Esophagus muscularis mucosa (tissue), 4 donors: ENCODE measurements around the gene CDH4. TPM values are rescaled to one million over a fixed set of nuclear protein-coding genes. Genes with fewer than 3 reads are reported as not detected.

Experiments used
- DNase-seq: peaks from one replicate; pipeline ENCODE4 v3.0.0-alpha.2; 2017; ENCODE audit errors: extremely low spot score
- H3K27ac ChIP-seq, 4 donors: fragments of 200-600 bp; sonication (generic); replicated peaks in 1 of 4; 1 replicate in 3 of 4; 2 replicates in 1 of 4; pipeline ENCODE4 v1.5.1; 2016 to 2019; ENCODE audit warnings: mild to moderate bottlenecking in 1 of 4
- H3K27me3 ChIP-seq, 4 donors: fragments of 200-600 bp; sonication (generic); one replicate each; pipeline versions ENCODE4 v1.5.1 to v1.6.0; 2016 to 2019
- H3K36me3 ChIP-seq, 4 donors: fragments of 200-600 bp; sonication (generic); one replicate each; pipeline ENCODE4 v1.5.1; 2016 to 2019
- H3K4me1 ChIP-seq, 4 donors: fragments of 200-600 bp; sonication (generic); one replicate each; pipeline ENCODE4 v1.5.1; 2016 to 2019
- H3K4me3 ChIP-seq, 4 donors: fragments of 200-600 bp; sonication (generic); 1 replicate in 2 of 4; 2 replicates in 2 of 4; pipeline ENCODE4 v1.5.1; 2016 to 2019; ENCODE audit warnings: mild to moderate bottlenecking in 4 of 4, moderate library complexity in 1 of 4
- H3K9me3 ChIP-seq, 4 donors: fragments of 200-600 bp; sonication (generic); 1 replicate in 3 of 4; 2 replicates in 1 of 4; pipeline ENCODE4 v1.5.1; 2016 to 2019
- EP300 ChIP-seq: sonication (generic); formaldehyde crosslinking; IDR thresholded peaks from one replicate; pipeline ENCODE4 v1.6.1; 2017; ENCODE audit warnings: antibody characterized with exemption
- POLR2A ChIP-seq: fragments of 450-650 bp; IDR thresholded peaks from one replicate; pipeline ENCODE4 v1.6.1; 2017; ENCODE audit warnings: antibody characterized with exemption, moderate library complexity, mild to moderate bottlenecking, low read depth
- POLR2AphosphoS5 ChIP-seq, 2 donors: sonication (generic); formaldehyde crosslinking; IDR thresholded peaks; one replicate each; pipeline ENCODE4 v1.6.1; 2017; ENCODE audit warnings: antibody characterized with exemption in 2 of 2
- WGBS: methylation state at CpG from one replicate; pipeline ENCODE4 v1.1.5; 2018; 5-methylcytosine and 5-hydroxymethylcytosine counted together
- intact Hi-C: fragments of 100-400 bp; cut with DNase I; formaldehyde crosslinking; loops from one replicate; pipeline ENCODE4 v1.15.1; 2023
- total RNA-seq, 4 donors: library from RNA; depleted of rRNA; stranded (reverse); fragments of >200 nt; gene quantifications; one replicate each; pipeline versions ENCODE4 v1.1.0 to v1.2.1, GENCODE V29; 2016
- TF ChIP-seq, protein P1 (sequence below), 3 experiments: fragments of 200-600 bp in 2 of 3; fragments of 450-650 bp in 1 of 3; sonication (generic) in 2 of 3; IDR thresholded peaks; one replicate each; pipeline ENCODE4 v1.5.1; 2017 to 2019; ENCODE audit warnings: antibody characterized with exemption in 3 of 3, mild to moderate bottlenecking in 2 of 3, moderate library complexity in 1 of 3

The CDH4 gene
- total RNA-seq, 4 donors from 2014 or later, result 0.42 to 1.3 (median 0.48) TPM

DNA sequence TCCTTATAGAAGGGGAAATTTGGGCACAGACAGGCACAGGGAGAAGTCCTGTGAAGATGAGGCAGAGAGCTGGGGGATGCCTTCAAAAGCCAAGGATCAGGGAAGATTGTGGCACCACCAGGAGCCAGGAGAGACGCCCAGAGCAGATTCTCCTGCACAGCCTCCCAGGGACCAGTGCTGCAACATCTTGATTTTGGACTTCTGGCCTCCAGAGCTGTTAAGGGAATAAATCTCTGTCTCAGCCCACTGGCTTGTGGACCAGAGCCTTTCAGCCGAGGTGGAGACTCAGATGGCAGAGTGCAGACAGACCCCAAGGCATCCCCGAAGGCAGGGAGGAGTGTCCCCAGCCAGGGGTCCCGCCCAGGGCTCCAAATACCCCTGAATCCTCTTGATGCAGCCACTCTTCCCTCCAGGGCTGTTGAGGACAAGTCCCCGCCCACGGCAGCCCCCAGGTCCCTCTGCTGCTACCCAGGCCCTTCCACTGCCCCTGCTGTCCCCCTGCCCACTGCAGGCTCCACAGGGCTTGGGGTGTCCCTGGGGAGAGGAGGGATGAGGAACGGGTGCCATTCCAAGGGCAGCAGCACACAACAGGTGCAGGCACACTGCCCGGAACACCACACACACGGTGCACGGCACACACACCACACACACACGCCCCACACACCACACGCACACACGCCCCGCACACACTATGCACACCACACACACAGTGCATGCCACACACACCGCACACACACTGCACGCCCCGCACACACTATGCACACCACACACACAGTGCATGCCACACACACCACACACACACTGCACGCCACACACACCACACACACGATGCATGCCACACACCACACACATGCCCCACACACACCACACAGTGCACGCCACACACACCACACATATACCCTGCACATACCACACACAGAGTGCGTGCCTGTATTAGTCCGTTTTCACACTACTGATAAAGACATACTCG, 502.2 kb downstream of the CDH4 start:
- no peaks in the 10 kb centered on the region for H3K4me1 ChIP-seq
- no peaks in the 10 kb centered on the region for H3K36me3 ChIP-seq
- H3K4me3 ChIP-seq, result no peak overlapping the region
- peaks cover 0 to 32% (median 0%) of the 10 kb centered on the region in 4 donors for H3K27me3 ChIP-seq
- 86% methylated on average over 22 of the region's 23 CpGs for WGBS
- no peak for DNase-seq
- peaks cover 0 to 19% (median 3%) of the 10 kb centered on the region in 4 donors for H3K9me3 ChIP-seq
- TF ChIP-seq EP300, result no peak
- TF ChIP-seq POLR2A, result no peak
- no peak for TF ChIP-seq POLR2AphosphoS5 (IDR thresholded peaks at IDR 0.05)
- TF ChIP-seq, protein P1, sequence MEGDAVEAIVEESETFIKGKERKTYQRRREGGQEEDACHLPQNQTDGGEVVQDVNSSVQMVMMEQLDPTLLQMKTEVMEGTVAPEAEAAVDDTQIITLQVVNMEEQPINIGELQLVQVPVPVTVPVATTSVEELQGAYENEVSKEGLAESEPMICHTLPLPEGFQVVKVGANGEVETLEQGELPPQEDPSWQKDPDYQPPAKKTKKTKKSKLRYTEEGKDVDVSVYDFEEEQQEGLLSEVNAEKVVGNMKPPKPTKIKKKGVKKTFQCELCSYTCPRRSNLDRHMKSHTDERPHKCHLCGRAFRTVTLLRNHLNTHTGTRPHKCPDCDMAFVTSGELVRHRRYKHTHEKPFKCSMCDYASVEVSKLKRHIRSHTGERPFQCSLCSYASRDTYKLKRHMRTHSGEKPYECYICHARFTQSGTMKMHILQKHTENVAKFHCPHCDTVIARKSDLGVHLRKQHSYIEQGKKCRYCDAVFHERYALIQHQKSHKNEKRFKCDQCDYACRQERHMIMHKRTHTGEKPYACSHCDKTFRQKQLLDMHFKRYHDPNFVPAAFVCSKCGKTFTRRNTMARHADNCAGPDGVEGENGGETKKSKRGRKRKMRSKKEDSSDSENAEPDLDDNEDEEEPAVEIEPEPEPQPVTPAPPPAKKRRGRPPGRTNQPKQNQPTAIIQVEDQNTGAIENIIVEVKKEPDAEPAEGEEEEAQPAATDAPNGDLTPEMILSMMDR (IDR thresholded peaks at IDR 0.05), result no peak
- intact Hi-C loops, result no loop called here
- H3K27ac ChIP-seq, result no peak overlapping the region

DNA sequence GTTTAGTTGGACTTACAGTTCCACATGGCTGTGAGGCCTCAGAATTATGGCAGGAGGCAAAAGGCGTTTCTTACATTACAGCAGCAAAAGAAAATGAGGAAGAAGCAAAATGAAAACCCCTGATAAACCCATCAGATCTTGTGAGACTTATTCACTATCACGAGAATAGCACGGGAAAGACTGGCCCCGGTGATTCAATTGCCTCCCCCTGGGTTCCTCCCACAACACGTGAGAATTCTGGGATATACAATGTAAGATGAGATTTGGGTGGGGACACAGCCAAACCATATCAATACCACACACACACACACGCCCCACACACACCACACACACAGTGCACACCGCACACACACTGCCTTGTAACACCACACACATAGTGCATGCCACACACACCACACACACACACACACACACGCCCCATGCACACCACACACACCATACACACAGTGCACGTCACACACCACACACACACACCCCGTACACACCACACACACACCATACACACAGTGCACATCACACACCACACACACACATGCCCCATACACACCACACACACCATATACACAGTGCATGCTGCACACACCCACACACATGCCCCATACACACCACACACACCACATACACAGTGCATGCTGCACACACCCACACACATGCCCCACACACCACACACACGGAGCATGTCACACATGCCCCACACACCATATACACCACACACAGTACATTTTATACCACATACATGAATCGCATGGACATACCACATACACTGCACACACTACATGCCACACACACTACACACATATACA, 503.1 kb downstream of the CDH4 start:
- no peak overlapping the region for H3K27ac ChIP-seq
- TF ChIP-seq POLR2A, result no peak
- no peak for TF ChIP-seq EP300
- no peak for TF ChIP-seq POLR2AphosphoS5 (IDR thresholded peaks at IDR 0.05)
- TF ChIP-seq, protein P1 (IDR thresholded peaks at IDR 0.05), result no peak
- peaks cover 0 to 32% (median 0%) of the 10 kb centered on the region in 4 donors for H3K27me3 ChIP-seq
- 76% methylated on average over 12 of the region's 12 CpGs for WGBS
- intact Hi-C loops, result no loop called here
- no peaks in the 10 kb centered on the region for H3K36me3 ChIP-seq
- H3K4me1 ChIP-seq, result no peaks in the 10 kb centered on the region
- no peak overlapping the region for H3K4me3 ChIP-seq
- H3K9me3 ChIP-seq, result peaks cover 0 to 12% (median 3%) of the 10 kb centered on the region in 4 donors
- no peak for DNase-seq

DNA sequence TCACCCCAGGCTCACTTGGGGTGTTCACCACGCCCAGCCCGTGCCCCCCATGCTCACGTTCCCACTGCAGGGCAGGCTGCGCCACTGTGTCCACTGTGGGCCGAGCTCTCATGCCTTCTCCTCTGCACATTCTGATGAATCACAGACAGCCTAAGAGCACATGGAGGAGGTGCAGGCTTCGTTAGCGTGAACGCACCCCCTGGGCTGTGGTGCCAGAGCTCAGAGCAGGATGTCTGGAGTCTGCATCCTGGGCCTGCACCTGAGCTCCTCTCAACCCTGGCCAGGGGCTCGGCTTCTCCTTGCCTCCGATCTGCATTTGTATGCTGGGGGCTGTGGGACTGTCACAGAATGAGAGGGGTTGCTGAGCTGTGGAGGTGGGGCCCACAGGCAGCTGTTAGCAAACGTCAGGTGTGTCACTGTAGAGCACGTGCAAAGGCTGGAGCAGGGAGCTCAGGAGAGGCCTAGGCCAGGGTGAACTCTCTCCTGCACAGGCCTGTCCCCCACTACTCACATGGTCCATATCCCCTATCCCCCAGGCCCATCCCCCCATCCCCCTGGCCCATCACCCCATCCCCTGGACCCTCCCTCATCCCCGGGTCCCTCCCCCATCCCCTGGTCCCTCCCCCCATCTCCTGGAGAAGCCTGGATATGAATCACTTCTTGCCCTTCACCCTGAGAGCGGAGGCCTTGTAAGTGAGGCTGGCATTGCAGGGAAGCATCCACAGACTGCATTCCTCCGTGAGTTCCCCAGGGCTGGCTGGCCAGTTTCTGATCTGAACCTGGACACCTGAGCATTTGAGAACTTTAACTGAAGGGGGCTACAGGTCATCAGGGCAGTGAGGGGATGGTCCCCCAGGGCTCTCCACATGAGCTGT, 504.1 kb downstream of the CDH4 start:
- WGBS, result 76% methylated on average over 13 of the region's 15 CpGs
- Histone ChIP-seq H3K27me3 (peaks cover 0 to 32% (median 0%) of the 10 kb centered on the region in 4 donors), H3K36me3 (no peaks in the 10 kb centered on the region), H3K9me3 (peaks cover 0 to 2% (median under 1%) of the 10 kb centered on the region in 4 donors), H3K4me3 (no peak overlapping the region), H3K4me1 (no peaks in the 10 kb centered on the region), H3K27ac (no peak overlapping the region)
- intact Hi-C loops, result no loop called here
- no peak for DNase-seq
- TF ChIP-seq, protein P1 (IDR thresholded peaks at IDR 0.05), result no peak
- TF ChIP-seq POLR2AphosphoS5 (IDR thresholded peaks at IDR 0.05) (no peak), EP300 (no peak), POLR2A (no peak)

DNA sequence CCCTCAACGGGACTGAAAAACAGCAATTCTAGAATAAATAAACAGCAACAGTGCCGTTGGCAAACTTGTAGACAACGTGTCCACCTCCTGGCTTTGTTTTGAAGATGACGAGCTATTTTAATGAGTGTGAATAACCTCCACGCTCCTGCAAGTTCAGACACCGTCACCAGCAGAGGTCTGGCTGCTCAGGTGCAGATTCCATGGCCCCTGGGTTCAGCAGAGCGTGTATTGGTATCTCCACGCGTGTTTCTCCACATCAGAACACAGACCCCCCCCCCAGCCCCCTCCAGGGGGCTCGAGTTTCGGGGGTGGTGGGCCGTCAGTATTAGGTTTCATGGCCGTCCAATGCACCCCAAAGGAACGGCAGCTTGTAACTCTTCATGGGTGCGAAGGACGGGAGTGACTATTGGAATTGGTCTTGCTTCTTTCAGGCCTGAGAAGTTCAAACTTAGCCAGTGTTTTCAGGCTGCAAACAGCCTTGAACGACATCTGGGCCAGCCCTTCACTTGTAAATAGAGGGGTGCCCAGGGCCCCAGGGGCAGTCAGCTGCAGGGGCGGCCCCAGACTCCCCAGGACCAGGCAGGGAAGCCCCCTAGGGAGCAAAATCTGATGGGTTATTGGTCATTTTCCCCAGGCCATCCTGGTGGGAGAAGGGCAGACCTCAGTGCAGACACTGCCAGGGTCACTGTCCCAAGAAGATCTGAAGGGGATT, 505.1 kb downstream of the CDH4 start:
- TF ChIP-seq, protein P1 (IDR thresholded peaks at IDR 0.05), result no peak
- no peak for TF ChIP-seq EP300
- TF ChIP-seq POLR2AphosphoS5 (IDR thresholded peaks at IDR 0.05), result no peak
- no peak for TF ChIP-seq POLR2A
- Histone ChIP-seq H3K4me3 (no peak overlapping the region), H3K4me1 (no peaks in the 10 kb centered on the region), H3K27ac (no peak overlapping the region), H3K27me3 (peaks cover 0 to 40% (median 0%) of the 10 kb centered on the region in 4 donors), H3K36me3 (no peaks in the 10 kb centered on the region), H3K9me3 (no peaks in the 10 kb centered on the region)
- WGBS, result 75% methylated on average over 18 of the region's 18 CpGs
- DNase-seq, result no peak
- intact Hi-C loops, result no loop called here
